HG03108 (cell line): ENCODE results near the gene PTPRD.

Source experiments
- ATAC-seq: cut with Tn5 transposase; IDR thresholded peaks from one replicate; pipeline ENCODE4 v1.9.1; 2021; ENCODE audit warnings: moderate library complexity; ENCODE audit not compliant: unreplicated experiment

The PTPRD gene

GRCh38 chr9:8267636-8268035 is 2345.2 kb downstream of the PTPRD start:
- no peak for ATAC-seq

GRCh38 chr9:8266861-8267260 is 2345.9 kb downstream of the PTPRD start:
- no peak for ATAC-seq

GRCh38 chr9:8265281-8265680 is 2347.5 kb downstream of the PTPRD start:
- ATAC-seq = no peak
